SU-DHL-6 (cell line): ENCODE data around the gene FBXO47.

ENCODE experiments used
- CTCF ChIP-seq: fragments of 200-600 bp; sonication (generic); IDR thresholded peaks from one replicate; pipeline ENCODE4 v1.5.1; 2017; ENCODE audit warnings: antibody characterized with exemption, mild to moderate bottlenecking, low read length, moderate library complexity; ENCODE audit not compliant: insufficient read depth, poor library complexity, severe bottlenecking
- EZH2phosphoT487 ChIP-seq: fragments of 200-600 bp; sonication (generic), shearing (Covaris generic); conservative IDR thresholded peaks from 2 replicates; pipeline ENCODE4 v1.6.1; 2018; ENCODE audit warnings: mild to moderate bottlenecking, antibody characterized with exemption, low read length, moderate library complexity, mixed read lengths

- TF ChIP-seq CTCF (peak; percentile 79), EZH2phosphoT487 (no peak)
These were observed 15.9 kb upstream of the FBXO47 start for GRCh38 chr17:38982858-38983746.
